HepG2 (cell line): Measurements from ENCODE around the gene CCDC88C. TPM values are rescaled to one million over a fixed set of nuclear protein-coding genes. Genes with fewer than 3 reads are reported as not detected.
A peak's percentile ranks its signal among the peaks of the same experiment; 100 is the strongest.

Experiments
- AFF4 ChIP-seq: sonication (generic); formaldehyde crosslinking; IDR thresholded peaks from 2 replicates; pipeline ENCODE4 v1.4.0; 2020; ENCODE audit warnings: missing genetic modification reagents
- ARHGAP35 ChIP-seq: sonication (generic); formaldehyde crosslinking; IDR thresholded peaks from 2 replicates; pipeline ENCODE4 v1.9.0; 2022; ENCODE audit warnings: mild to moderate bottlenecking, inconsistent platforms, moderate library complexity, missing genetic modification reagents, borderline replicate concordance
- ATRX ChIP-seq: sonication (generic); formaldehyde crosslinking; IDR thresholded peaks from 2 replicates; pipeline ENCODE4 v1.4.0; 2020; ENCODE audit warnings: missing genetic modification reagents, borderline replicate concordance
- GLI4 ChIP-seq: sonication (generic); formaldehyde crosslinking; IDR thresholded peaks from 2 replicates; pipeline ENCODE4 v1.5.1; 2020; ENCODE audit warnings: missing genetic modification reagents, mild to moderate bottlenecking, moderate library complexity, borderline replicate concordance
- GZF1 ChIP-seq: sonication (generic); formaldehyde crosslinking; IDR thresholded peaks from 2 replicates; pipeline ENCODE4 v1.5.1; 2020; ENCODE audit warnings: mild to moderate bottlenecking, missing genetic modification reagents
- HES4 ChIP-seq: sonication (generic); formaldehyde crosslinking; IDR thresholded peaks from 2 replicates; pipeline ENCODE4 v1.9.0; 2021; ENCODE audit warnings: mild to moderate bottlenecking, missing genetic modification reagents, borderline replicate concordance
- ZBTB20 ChIP-seq: sonication (generic); formaldehyde crosslinking; IDR thresholded peaks from 2 replicates; pipeline ENCODE4 v1.8.1; 2023; ENCODE audit warnings: missing genetic modification reagents, low read depth, mild to moderate bottlenecking, borderline replicate concordance
- ZFP91 ChIP-seq: sonication (generic); formaldehyde crosslinking; IDR thresholded peaks from 2 replicates; pipeline ENCODE4 v1.9.0; 2022; ENCODE audit warnings: missing genetic modification reagents, mild to moderate bottlenecking, borderline replicate concordance
- ZMYM2 ChIP-seq: sonication (generic); formaldehyde crosslinking; IDR thresholded peaks from 2 replicates; pipeline ENCODE4 v1.8.0; 2022; ENCODE audit warnings: mild to moderate bottlenecking, missing genetic modification reagents
- ZNF235 ChIP-seq: sonication (generic); formaldehyde crosslinking; IDR thresholded peaks from 2 replicates; pipeline ENCODE4 v1.8.1; 2023; ENCODE audit warnings: mild to moderate bottlenecking, missing genetic modification reagents, borderline replicate concordance
- ZNF605 ChIP-seq: sonication (generic); formaldehyde crosslinking; IDR thresholded peaks from 2 replicates; pipeline ENCODE4 v1.8.0; 2022; ENCODE audit warnings: mild to moderate bottlenecking, missing genetic modification reagents
- ZNF768 ChIP-seq: sonication (generic); formaldehyde crosslinking; IDR thresholded peaks from 2 replicates; pipeline ENCODE4 v1.4.0; 2020; ENCODE audit warnings: missing genetic modification reagents
- ZNF773 ChIP-seq: sonication (generic); formaldehyde crosslinking; IDR thresholded peaks from 2 replicates; pipeline ENCODE4 v1.4.0; 2020; ENCODE audit warnings: missing genetic modification reagents, borderline replicate concordance
- ZNF790 ChIP-seq: sonication (generic); formaldehyde crosslinking; IDR thresholded peaks from 2 replicates; pipeline ENCODE4 v1.8.0; 2022; ENCODE audit warnings: missing genetic modification reagents, mild to moderate bottlenecking, borderline replicate concordance
- ZSCAN12 ChIP-seq: sonication (generic); formaldehyde crosslinking; IDR thresholded peaks from 2 replicates; pipeline ENCODE4 v1.9.0; 2021; ENCODE audit warnings: mild to moderate bottlenecking, missing genetic modification reagents
- polyA plus RNA-seq, 8 experiments: library from polyadenylated mRNA; depleted of rRNA in 3 of 8; stranded (reverse) in 7 of 8; unstranded in 1 of 8; fragments of >200 nt; fragmentation: Illumina TruSeq in 4 of 8; extraction: Trizol in 4 of 8; gene quantifications; 2 replicates each; pipeline versions ENCODE4 v1.2.1 to v1.2.3, GENCODE V29; 2011 to 2016; ENCODE audit warnings: low read depth in 4 of 8, missing spikeins in 1 of 8, mixed read lengths in 1 of 8; ENCODE audit not compliant: insufficient read depth in 1 of 8
- total RNA-seq, 5 experiments: library from RNA; depleted of rRNA; stranded (reverse); fragments of >200 nt; fragmentation: Illumina TruSeq; extraction: Trizol; gene quantifications; 2 replicates each; pipeline ENCODE4 v1.2.3, GENCODE V29; 2016; ENCODE audit warnings: low read depth in 1 of 5
- TF ChIP-seq, protein P1 (sequence below): sonication (generic); formaldehyde crosslinking; IDR thresholded peaks from 2 replicates; pipeline ENCODE4 v1.4.0; 2020; ENCODE audit warnings: missing genetic modification reagents, borderline replicate concordance
- TF ChIP-seq, protein P2 (sequence below): sonication (generic); IDR thresholded peaks from 2 replicates; pipeline ENCODE4 v1.6.1; 2016; ENCODE audit warnings: low read depth, borderline replicate concordance

CCDC88C gene
- total and polyA plus RNA-seq, 2 of the 13 experiments (the other 11 are each of a cell fraction or from before 2014, with no cell fraction given) = 3.6 to 11.7 TPM

GRCh38 chr14:91252871-91253794 lies 164.5 kb downstream of the CCDC88C start (continued):
- TF ChIP-seq AFF4 (CRISPR knock-in tag) = no peak
- no peak for TF ChIP-seq GZF1 (CRISPR knock-in tag)
- TF ChIP-seq, protein P1, sequence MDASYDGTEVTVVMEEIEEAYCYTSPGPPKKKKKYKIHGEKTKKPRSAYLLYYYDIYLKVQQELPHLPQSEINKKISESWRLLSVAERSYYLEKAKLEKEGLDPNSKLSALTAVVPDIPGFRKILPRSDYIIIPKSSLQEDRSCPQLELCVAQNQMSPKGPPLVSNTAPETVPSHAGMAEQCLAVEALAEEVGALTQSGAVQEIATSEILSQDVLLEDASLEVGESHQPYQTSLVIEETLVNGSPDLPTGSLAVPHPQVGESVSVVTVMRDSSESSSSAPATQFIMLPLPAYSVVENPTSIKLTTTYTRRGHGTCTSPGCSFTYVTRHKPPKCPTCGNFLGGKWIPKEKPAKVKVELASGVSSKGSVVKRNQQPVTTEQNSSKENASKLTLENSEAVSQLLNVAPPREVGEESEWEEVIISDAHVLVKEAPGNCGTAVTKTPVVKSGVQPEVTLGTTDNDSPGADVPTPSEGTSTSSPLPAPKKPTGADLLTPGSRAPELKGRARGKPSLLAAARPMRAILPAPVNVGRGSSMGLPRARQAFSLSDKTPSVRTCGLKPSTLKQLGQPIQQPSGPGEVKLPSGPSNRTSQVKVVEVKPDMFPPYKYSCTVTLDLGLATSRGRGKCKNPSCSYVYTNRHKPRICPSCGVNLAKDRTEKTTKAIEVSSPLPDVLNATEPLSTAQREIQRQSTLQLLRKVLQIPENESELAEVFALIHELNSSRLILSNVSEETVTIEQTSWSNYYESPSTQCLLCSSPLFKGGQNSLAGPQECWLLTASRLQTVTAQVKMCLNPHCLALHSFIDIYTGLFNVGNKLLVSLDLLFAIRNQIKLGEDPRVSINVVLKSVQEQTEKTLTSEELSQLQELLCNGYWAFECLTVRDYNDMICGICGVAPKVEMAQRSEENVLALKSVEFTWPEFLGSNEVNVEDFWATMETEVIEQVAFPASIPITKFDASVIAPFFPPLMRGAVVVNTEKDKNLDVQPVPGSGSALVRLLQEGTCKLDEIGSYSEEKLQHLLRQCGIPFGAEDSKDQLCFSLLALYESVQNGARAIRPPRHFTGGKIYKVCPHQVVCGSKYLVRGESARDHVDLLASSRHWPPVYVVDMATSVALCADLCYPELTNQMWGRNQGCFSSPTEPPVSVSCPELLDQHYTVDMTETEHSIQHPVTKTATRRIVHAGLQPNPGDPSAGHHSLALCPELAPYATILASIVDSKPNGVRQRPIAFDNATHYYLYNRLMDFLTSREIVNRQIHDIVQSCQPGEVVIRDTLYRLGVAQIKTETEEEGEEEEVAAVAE (CRISPR knock-in tag) = no peak
- no peak for TF ChIP-seq GLI4
- TF ChIP-seq, protein P2, sequence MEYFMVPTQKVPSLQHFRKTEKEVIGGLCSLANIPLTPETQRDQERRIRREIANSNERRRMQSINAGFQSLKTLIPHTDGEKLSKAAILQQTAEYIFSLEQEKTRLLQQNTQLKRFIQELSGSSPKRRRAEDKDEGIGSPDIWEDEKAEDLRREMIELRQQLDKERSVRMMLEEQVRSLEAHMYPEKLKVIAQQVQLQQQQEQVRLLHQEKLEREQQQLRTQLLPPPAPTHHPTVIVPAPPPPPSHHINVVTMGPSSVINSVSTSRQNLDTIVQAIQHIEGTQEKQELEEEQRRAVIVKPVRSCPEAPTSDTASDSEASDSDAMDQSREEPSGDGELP = no peak
- no peak for TF ChIP-seq ZBTB20 (CRISPR knock-in tag)
- TF ChIP-seq ZNF768 (CRISPR knock-in tag) = peak; percentile 41; the same call in 1 of the 2 replicates
- 0 out of 2 replicates have a peak, but pooled peaks have one; percentile 15 for TF ChIP-seq HES4
- no peak for TF ChIP-seq ZNF605 (CRISPR knock-in tag)
- no peak for TF ChIP-seq ATRX
- TF ChIP-seq ZNF235 (CRISPR knock-in tag) = no peak
- TF ChIP-seq ZFP91 (CRISPR knock-in tag) = no peak
- TF ChIP-seq ZNF790 (CRISPR knock-in tag) = 0 out of 2 replicates have a peak, but pooled peaks have one; percentile 28
- TF ChIP-seq ZMYM2 (CRISPR knock-in tag) = no peak
- no peak for TF ChIP-seq ARHGAP35 (CRISPR knock-in tag)
- no peak for TF ChIP-seq ZNF773 (CRISPR knock-in tag)
- no peak for TF ChIP-seq ZSCAN12
